OCI-LY1 (cell line): ENCODE results near the gene SYT15.

Experiments used
- H2AFZ ChIP-seq: fragments of 200-600 bp; sonication (generic), shearing (Covaris generic); 2 replicates; pipeline ENCODE4 v1.6.0; 2014; ENCODE audit warnings: antibody characterized with exemption, mild to moderate bottlenecking, low read length
- H3F3A ChIP-seq: fragments of 200-600 bp; sonication (generic), shearing (Covaris generic); 2 replicates; pipeline ENCODE4 v1.6.0; 2014; ENCODE audit warnings: mild to moderate bottlenecking, antibody characterized with exemption, low read length, moderate library complexity; ENCODE audit not compliant: insufficient read depth
- H3K27ac ChIP-seq: fragments of 200-600 bp; sonication (generic); 2 replicates; pipeline ENCODE4 v1.5.1; 2014; ENCODE audit warnings: low read length, mixed run types, mild to moderate bottlenecking, low read depth; ENCODE audit not compliant: poor library complexity, severe bottlenecking
- H3K27me3 ChIP-seq: fragments of 200-600 bp; sonication (generic); 2 replicates; pipeline ENCODE4 v1.6.0; 2014; ENCODE audit warnings: antibody characterized with exemption, mild to moderate bottlenecking, low read length, moderate library complexity; ENCODE audit not compliant: insufficient read depth
- H3K36me3 ChIP-seq: fragments of 200-600 bp; sonication (generic); 2 replicates; pipeline ENCODE4 v1.6.1; 2014; ENCODE audit warnings: mild to moderate bottlenecking, antibody characterized with exemption, low read length, moderate library complexity, mixed read lengths; ENCODE audit not compliant: insufficient read depth
- H3K4me1 ChIP-seq: fragments of 200-600 bp; sonication (generic); 2 replicates; pipeline ENCODE4 v1.5.1; 2014; ENCODE audit warnings: mild to moderate bottlenecking, low read length, moderate library complexity; ENCODE audit not compliant: insufficient read depth, severe bottlenecking
- H3K4me2 ChIP-seq: fragments of 200-600 bp; sonication (generic), shearing (Covaris generic); 2 replicates; pipeline ENCODE4 v1.6.1; 2014; ENCODE audit warnings: low read length
- H3K4me3 ChIP-seq: fragments of 200-600 bp; sonication (generic); 2 replicates; pipeline ENCODE4 v1.5.1; 2014; ENCODE audit warnings: low read length, low read depth, mild to moderate bottlenecking, mixed read lengths; ENCODE audit not compliant: poor library complexity, severe bottlenecking
- H3K79me2 ChIP-seq: fragments of 200-600 bp; shearing (Covaris generic); 2 replicates; pipeline ENCODE4 v1.6.1; 2016; ENCODE audit warnings: mixed run types, low read length, mixed read lengths; ENCODE audit not compliant: insufficient read depth
- H3K9ac ChIP-seq: fragments of 200-600 bp; sonication (generic), shearing (Covaris generic); 2 replicates; pipeline ENCODE4 v1.6.1; 2014; ENCODE audit warnings: mild to moderate bottlenecking, low read length, mixed read lengths
- H3K9me2 ChIP-seq: fragments of 200-600 bp; sonication (generic), shearing (Covaris generic); 2 replicates; pipeline ENCODE4 v1.6.1; 2014; ENCODE audit warnings: low read depth, mild to moderate bottlenecking, low read length, mixed read lengths
- H3K9me3 ChIP-seq: fragments of 200-600 bp; shearing (Covaris generic); 2 replicates; pipeline ENCODE4 v1.6.1; 2014; ENCODE audit warnings: low read length, mixed read lengths
- H4K20me1 ChIP-seq: fragments of 200-600 bp; sonication (generic), shearing (Covaris generic); 2 replicates; pipeline ENCODE4 v1.6.0; 2016; ENCODE audit warnings: mild to moderate bottlenecking, low read length; ENCODE audit not compliant: insufficient read depth
- CTCF ChIP-seq: fragments of 200-600 bp; sonication (generic), shearing (Covaris generic); IDR thresholded peaks from 2 replicates; pipeline ENCODE4 v1.5.1; 2017; ENCODE audit warnings: mild to moderate bottlenecking, antibody characterized with exemption, low read length, moderate library complexity, mixed read lengths
- EZH2 ChIP-seq: fragments of 200-600 bp; sonication (generic), shearing (Covaris generic); IDR thresholded peaks from 2 replicates; pipeline ENCODE4 v1.8.0; 2017; ENCODE audit warnings: borderline replicate concordance, mixed run types, mild to moderate bottlenecking, antibody characterized with exemption, low read length, moderate library complexity, mixed read lengths

The SYT15 gene

DNA sequence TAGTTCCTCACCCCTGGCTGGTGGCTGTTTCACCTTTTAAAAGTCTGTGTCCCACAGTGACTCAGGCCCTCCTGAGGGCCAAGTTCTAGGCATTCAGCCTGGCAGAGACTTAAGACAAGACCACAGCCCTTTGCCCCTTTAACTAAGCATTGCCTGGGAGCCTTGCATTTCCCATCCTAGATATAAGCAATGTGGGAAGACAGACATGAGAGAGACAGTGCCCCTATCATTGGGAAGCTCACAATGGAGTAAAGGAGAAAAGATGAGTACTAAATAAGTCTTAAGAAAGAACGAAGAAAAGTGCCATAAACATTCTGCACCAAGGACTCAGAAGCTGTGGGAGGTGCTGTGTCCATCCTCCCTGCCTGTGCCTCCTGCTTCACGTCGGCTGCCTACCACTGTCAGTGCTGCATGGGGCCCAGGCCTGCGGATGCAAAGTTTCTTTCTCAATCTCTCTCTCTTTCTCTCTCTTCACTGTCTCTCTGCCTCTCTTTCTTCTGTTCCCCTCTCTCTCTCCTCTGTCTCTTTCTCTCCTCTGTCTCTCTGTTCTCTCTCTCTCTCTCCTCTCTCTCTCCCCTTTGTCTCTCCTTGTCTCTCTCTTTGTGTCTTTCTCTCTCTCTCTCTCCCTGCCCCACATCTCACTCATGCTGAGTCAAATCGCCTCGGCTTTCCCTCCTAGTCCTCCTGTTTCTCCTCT lies 44.0 kb upstream of the SYT15 start:
- Histone ChIP-seq H3K9me2 (no peaks in the 10 kb centered on the region), H3K27me3 (0 out of 2 replicates have a peak, but pooled peaks cover 5% of the 10 kb centered on the region), H3K36me3 (no peaks in the 10 kb centered on the region), H3F3A (no peaks in the 10 kb centered on the region), H3K79me2 (no peaks in the 10 kb centered on the region), H2AFZ (no peak overlapping the region), H3K4me1 (no peaks in the 10 kb centered on the region), H3K27ac (no peak overlapping the region), H3K9me3 (no peaks in the 10 kb centered on the region), H3K4me3 (no peak overlapping the region), H3K9ac (no peak overlapping the region), H3K4me2 (no peak overlapping the region), H4K20me1 (no peaks in the 10 kb centered on the region)
- TF ChIP-seq EZH2, result no peak
- TF ChIP-seq CTCF, result no peak

- H3K9me3 ChIP-seq, result no peaks in the 10 kb centered on the region
- no peak overlapping the region for H3K4me2 ChIP-seq
- peaks cover 5% of the 10 kb centered on the region; the same call in 1 of the 2 replicates for H3K27me3 ChIP-seq
- no peaks in the 10 kb centered on the region for H3K36me3 ChIP-seq
- no peak overlapping the region for H3K4me3 ChIP-seq
- H3F3A ChIP-seq, result no peaks in the 10 kb centered on the region
- no peak overlapping the region for H2AFZ ChIP-seq
- no peak overlapping the region for H3K9ac ChIP-seq
- H4K20me1 ChIP-seq, result no peaks in the 10 kb centered on the region
- TF ChIP-seq EZH2 (no peak), CTCF (no peak)
- H3K9me2 ChIP-seq, result no peaks in the 10 kb centered on the region
- no peaks in the 10 kb centered on the region for H3K4me1 ChIP-seq
- H3K79me2 ChIP-seq, result no peaks in the 10 kb centered on the region
- H3K27ac ChIP-seq, result no peak overlapping the region
Observed at GRCh38 chr10:46536171-46536570, 42.8 kb upstream of the SYT15 start.

GRCh38 chr10:46536781-46537180 lies 42.1 kb upstream of the SYT15 start:
- no peak for TF ChIP-seq CTCF
- no peak for TF ChIP-seq EZH2
- H3K4me2 ChIP-seq, result no peak overlapping the region
- H2AFZ ChIP-seq, result no peak overlapping the region
- H3K27ac ChIP-seq, result no peak overlapping the region
- no peaks in the 10 kb centered on the region for H3K4me1 ChIP-seq
- no peaks in the 10 kb centered on the region for H3F3A ChIP-seq
- peaks cover 5% of the 10 kb centered on the region; the same call in 1 of the 2 replicates for H3K27me3 ChIP-seq
- no peaks in the 10 kb centered on the region for H4K20me1 ChIP-seq
- H3K4me3 ChIP-seq, result no peak overlapping the region
- H3K9me2 ChIP-seq, result no peaks in the 10 kb centered on the region
- H3K9ac ChIP-seq, result no peak overlapping the region
- no peaks in the 10 kb centered on the region for H3K36me3 ChIP-seq
- H3K79me2 ChIP-seq, result no peaks in the 10 kb centered on the region
- no peaks in the 10 kb centered on the region for H3K9me3 ChIP-seq
